Smooth muscle cell (in vitro differentiated cells): ENCODE results near the gene PLOD1. TPM values are rescaled to one million over a fixed set of nuclear protein-coding genes. Genes with fewer than 3 reads are reported as not detected.

ENCODE experiments used
- DNase-seq: peaks from one replicate; lab custom pipeline; 2025; ENCODE audit not compliant: unreplicated experiment; lab: John Stamatoyannopoulos, UW
- H2AFZ ChIP-seq: fragments of 200-600 bp; sonication (generic); 2 replicates; pipeline ENCODE4 v1.6.0; 2016; ENCODE audit warnings: antibody characterized with exemption, low read depth, mild to moderate bottlenecking
- H3F3A ChIP-seq: fragments of 200-600 bp; sonication (generic); 2 replicates; pipeline ENCODE4 v1.6.0; 2017; ENCODE audit warnings: antibody characterized with exemption, low read depth
- H3K27ac ChIP-seq: fragments of 200-600 bp; sonication (generic); 2 replicates; pipeline ENCODE4 v1.5.1; 2016; ENCODE audit warnings: low read depth, mild to moderate bottlenecking
- H3K27me3 ChIP-seq: fragments of 200-600 bp; sonication (generic); 2 replicates; pipeline ENCODE4 v1.6.1; 2016; ENCODE audit warnings: low read depth, mild to moderate bottlenecking
- H3K36me3 ChIP-seq: fragments of 200-600 bp; sonication (generic); 2 replicates; pipeline ENCODE4 v1.5.1; 2016; ENCODE audit warnings: low read depth
- H3K4me1 ChIP-seq: fragments of 200-600 bp; sonication (generic); 2 replicates; pipeline ENCODE4 v1.5.1; 2016; ENCODE audit warnings: low read depth
- H3K4me2 ChIP-seq: fragments of 200-600 bp; sonication (generic); 2 replicates; pipeline ENCODE4 v1.6.0; 2016; ENCODE audit warnings: mild to moderate bottlenecking
- H3K4me3 ChIP-seq: fragments of 200-600 bp; sonication (generic); 2 replicates; pipeline ENCODE4 v1.5.1; 2016; ENCODE audit warnings: mild to moderate bottlenecking
- H3K79me2 ChIP-seq: fragments of 200-600 bp; sonication (generic); 2 replicates; pipeline ENCODE4 v1.6.0; 2016; ENCODE audit warnings: low read depth, mild to moderate bottlenecking
- H3K9ac ChIP-seq: fragments of 200-600 bp; sonication (generic); 2 replicates; pipeline ENCODE4 v1.6.0; 2016; ENCODE audit warnings: low read depth
- H3K9me3 ChIP-seq: fragments of 200-600 bp; sonication (generic); replicated peaks from 2 replicates; pipeline ENCODE4 v1.5.1; 2016; ENCODE audit warnings: low read depth
- H4K20me1 ChIP-seq: fragments of 200-600 bp; sonication (generic); 2 replicates; pipeline ENCODE4 v1.6.0; 2016; ENCODE audit warnings: low read depth
- CTCF ChIP-seq: fragments of 200-600 bp; sonication (generic); IDR thresholded peaks from 2 replicates; pipeline ENCODE4 v1.5.1; 2017; ENCODE audit warnings: borderline replicate concordance, mild to moderate bottlenecking, antibody characterized with exemption; ENCODE audit not compliant: insufficient read depth, poor library complexity, severe bottlenecking
- whole genome bisulfite sequencing: methylation state at CpG from one replicate; pipeline ENCODE4 v1.1.7; 2016; ENCODE audit warnings: low lambda C conversion rate; 5-methylcytosine and 5-hydroxymethylcytosine counted together
- polyA plus RNA-seq: library from polyadenylated mRNA; unstranded; fragments of >200 nt; fragmentation: Nextera tagmentation; extraction: Ambion mirVana; gene quantifications from 2 replicates; pipeline ENCODE4 v1.2.1, GENCODE V29; 2016
- total RNA-seq: library from RNA; depleted of rRNA; stranded (reverse); fragments of >200 nt; gene quantifications from 2 replicates; pipeline ENCODE4 v1.2.3, GENCODE V29; 2014

Gene PLOD1
- total and polyA plus RNA-seq, 2 experiments from 2014 or later: 292 to 559 TPM

DNA sequence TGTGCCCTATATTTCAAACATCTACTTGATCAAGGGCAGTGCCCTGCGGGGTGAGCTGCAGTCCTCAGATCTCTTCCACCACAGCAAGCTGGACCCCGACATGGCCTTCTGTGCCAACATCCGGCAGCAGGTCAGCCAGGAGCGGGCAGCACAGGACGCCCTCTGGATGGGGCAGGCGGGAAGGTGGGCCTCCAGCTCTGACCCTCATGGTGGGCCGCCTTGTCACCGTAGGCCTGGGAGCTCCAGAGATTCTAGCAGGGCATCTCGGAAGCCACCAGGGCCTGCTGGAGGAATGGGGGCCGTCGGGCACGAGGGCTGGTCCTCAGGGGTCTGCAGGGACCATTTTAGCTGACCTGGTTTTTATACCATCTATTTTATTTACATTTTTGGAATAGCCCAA is 30.1 kb downstream of the PLOD1 start:
- H2AFZ ChIP-seq: no peak overlapping the region
- H3K36me3 ChIP-seq: no peaks in the 10 kb centered on the region
- no peak for DNase-seq
- TF ChIP-seq CTCF: no peak
- no peaks in the 10 kb centered on the region for H3K27me3 ChIP-seq
- peaks cover 17% of the 10 kb centered on the region for H4K20me1 ChIP-seq
- no peaks in the 10 kb centered on the region for H3K79me2 ChIP-seq
- H3K27ac ChIP-seq: no peak overlapping the region
- H3K4me2 ChIP-seq: no peak overlapping the region
- H3K4me1 ChIP-seq: no peaks in the 10 kb centered on the region
- H3K4me3 ChIP-seq: no peak overlapping the region
- no peaks in the 10 kb centered on the region for H3K9me3 ChIP-seq
- H3F3A ChIP-seq: no peaks in the 10 kb centered on the region
- H3K9ac ChIP-seq: no peak overlapping the region
- WGBS: 95% methylated on average over 12 of the region's 12 CpGs

GRCh38 chr1:11967028-11967547 is 32.6 kb downstream of the PLOD1 start:
- H3K4me2 ChIP-seq: no peak overlapping the region
- no peak overlapping the region for H3K9ac ChIP-seq
- H2AFZ ChIP-seq: no peak overlapping the region
- no peak for DNase-seq
- TF ChIP-seq CTCF: no peak
- no peaks in the 10 kb centered on the region for H3F3A ChIP-seq
- peaks cover 8% of the 10 kb centered on the region for H4K20me1 ChIP-seq
- no peaks in the 10 kb centered on the region for H3K79me2 ChIP-seq
- no peak overlapping the region for H3K4me3 ChIP-seq
- no peaks in the 10 kb centered on the region for H3K36me3 ChIP-seq
- 77% methylated on average over 6 of the region's 6 CpGs for WGBS
- no peaks in the 10 kb centered on the region for H3K9me3 ChIP-seq
- H3K4me1 ChIP-seq: no peaks in the 10 kb centered on the region
- no peak overlapping the region for H3K27ac ChIP-seq
- no peaks in the 10 kb centered on the region for H3K27me3 ChIP-seq

GRCh38 chr1:11970441-11971185 is 36.1 kb downstream of the PLOD1 start:
- TF ChIP-seq CTCF: no peak
- Histone ChIP-seq H3K27me3 (no peaks in the 10 kb centered on the region), H3K79me2 (no peaks in the 10 kb centered on the region), H3K4me3 (no peak overlapping the region), H3K27ac (no peak overlapping the region), H3K4me2 (no peak overlapping the region), H3F3A (no peaks in the 10 kb centered on the region), H3K4me1 (no peaks in the 10 kb centered on the region), H3K9ac (no peak overlapping the region), H2AFZ (no peak overlapping the region), H4K20me1 (peaks cover 8% of the 10 kb centered on the region), H3K36me3 (no peaks in the 10 kb centered on the region), H3K9me3 (no peaks in the 10 kb centered on the region)
- no peak for DNase-seq
- WGBS: 86% methylated on average over 15 of the region's 17 CpGs

GRCh38 chr1:11977625-11978024 is 43.1 kb downstream of the PLOD1 start:
- Histone ChIP-seq H3K4me1 (peaks cover 5% of the 10 kb centered on the region), H3K36me3 (no peaks in the 10 kb centered on the region), H3K9me3 (no peaks in the 10 kb centered on the region), H3K79me2 (peaks cover 19% of the 10 kb centered on the region), H3F3A (peaks cover 18% of the 10 kb centered on the region), H3K4me2 (no peak overlapping the region), H3K27me3 (no peaks in the 10 kb centered on the region), H4K20me1 (peaks cover 8% of the 10 kb centered on the region), H3K4me3 (no peak overlapping the region), H3K27ac (no peak overlapping the region), H3K9ac (no peak overlapping the region), H2AFZ (no peak overlapping the region)
- 41% methylated on average over 3 of the region's 3 CpGs for WGBS
- TF ChIP-seq CTCF: no peak
- DNase-seq: no peak
